NT2/D1 (cell line): ENCODE measurements around the gene TMEM184A.
"Not testable (repeated sequence)": the region's sequence is repeated elsewhere in the genome, so short reads cannot be mapped to it uniquely, and the experiment has no call there.

Source experiments
- YY1 ChIP-seq: IDR thresholded peaks from 2 replicates; pipeline ENCODE4 v1.6.1; 2011; ENCODE audit not compliant: insufficient read length, insufficient read depth
- ZNF274 ChIP-seq: IDR thresholded peaks from 2 replicates; pipeline ENCODE4 v1.6.1; 2011; ENCODE audit warnings: mild to moderate bottlenecking, low read depth, low read length

- TF ChIP-seq ZNF274, YY1: not testable (repeated sequence)
These were observed 27.4 kb upstream of the TMEM184A start for GRCh38 chr7:1583241-1583930.
